NB4 (cell line): ENCODE results near the gene C2orf80.

ENCODE experiments used
- POLR2A ChIP-seq: IDR thresholded peaks from 2 replicates; pipeline ENCODE4 v1.6.1; 2011; ENCODE audit warnings: mild to moderate bottlenecking; ENCODE audit not compliant: insufficient read length; ENCODE audit errors: extremely low read depth
- TF ChIP-seq, protein P1 (sequence below): IDR thresholded peaks from one replicate; pipeline ENCODE4 v1.5.1; 2012; ENCODE audit warnings: low read depth, low read length

DNA sequence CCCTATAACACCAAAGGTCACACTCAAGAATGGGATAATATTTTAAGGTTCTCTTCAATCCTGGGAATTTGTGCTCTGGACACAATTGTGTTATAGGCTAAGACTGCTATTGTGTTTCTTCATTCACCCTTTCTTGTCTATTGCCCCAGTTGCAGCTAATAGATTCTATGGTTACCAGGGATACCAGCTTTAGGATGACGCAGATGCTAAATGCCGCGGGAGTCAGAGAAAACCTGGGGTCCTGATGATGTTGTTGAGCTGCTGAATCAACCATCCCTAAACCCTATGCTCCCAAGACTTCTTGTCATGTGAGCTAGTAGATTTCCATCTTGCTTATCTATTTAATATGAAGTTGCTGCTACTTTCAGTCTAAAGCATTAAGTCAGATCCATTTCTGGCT is 70.9 kb downstream of the C2orf80 start:
- TF ChIP-seq, protein P1, sequence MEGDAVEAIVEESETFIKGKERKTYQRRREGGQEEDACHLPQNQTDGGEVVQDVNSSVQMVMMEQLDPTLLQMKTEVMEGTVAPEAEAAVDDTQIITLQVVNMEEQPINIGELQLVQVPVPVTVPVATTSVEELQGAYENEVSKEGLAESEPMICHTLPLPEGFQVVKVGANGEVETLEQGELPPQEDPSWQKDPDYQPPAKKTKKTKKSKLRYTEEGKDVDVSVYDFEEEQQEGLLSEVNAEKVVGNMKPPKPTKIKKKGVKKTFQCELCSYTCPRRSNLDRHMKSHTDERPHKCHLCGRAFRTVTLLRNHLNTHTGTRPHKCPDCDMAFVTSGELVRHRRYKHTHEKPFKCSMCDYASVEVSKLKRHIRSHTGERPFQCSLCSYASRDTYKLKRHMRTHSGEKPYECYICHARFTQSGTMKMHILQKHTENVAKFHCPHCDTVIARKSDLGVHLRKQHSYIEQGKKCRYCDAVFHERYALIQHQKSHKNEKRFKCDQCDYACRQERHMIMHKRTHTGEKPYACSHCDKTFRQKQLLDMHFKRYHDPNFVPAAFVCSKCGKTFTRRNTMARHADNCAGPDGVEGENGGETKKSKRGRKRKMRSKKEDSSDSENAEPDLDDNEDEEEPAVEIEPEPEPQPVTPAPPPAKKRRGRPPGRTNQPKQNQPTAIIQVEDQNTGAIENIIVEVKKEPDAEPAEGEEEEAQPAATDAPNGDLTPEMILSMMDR: no peak
- TF ChIP-seq POLR2A: no peak
